Activated T-helper 1 cell treated with anti-CD3 and anti-CD28 coated beads, Interleukin-2, amount 50 U/mL, for 16 hours (primary cell): ENCODE results near the gene CLCN4.

Source experiments
- DNase-seq, 2 donors: peaks; one replicate each; pipeline ENCODE4 v3.0.0-alpha.2; 2020; ENCODE audit warnings: low read depth in 1 of 2, low spot score in 1 of 2

Gene CLCN4

DNA sequence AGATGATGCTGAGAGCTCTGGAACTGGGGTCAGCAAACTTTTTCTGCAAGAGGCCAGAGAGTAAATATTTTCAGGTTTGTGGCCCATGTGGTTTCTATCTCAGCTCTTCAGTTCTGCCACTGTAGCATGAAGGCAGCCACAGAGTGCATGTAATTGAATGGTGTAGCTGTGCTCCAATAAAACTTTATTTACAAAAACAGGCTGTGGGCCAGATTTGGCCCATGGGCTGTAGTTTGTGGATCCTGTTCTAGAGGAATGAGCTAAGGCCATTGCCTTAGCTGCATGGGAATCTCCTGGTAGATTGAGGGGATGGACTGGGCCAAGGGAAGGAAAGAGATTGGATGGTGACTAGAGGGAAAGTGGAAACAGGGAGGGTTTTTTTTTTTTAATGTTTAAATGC, 36.8 kb downstream of the CLCN4 start:
- DNase-seq: no peak

DNA sequence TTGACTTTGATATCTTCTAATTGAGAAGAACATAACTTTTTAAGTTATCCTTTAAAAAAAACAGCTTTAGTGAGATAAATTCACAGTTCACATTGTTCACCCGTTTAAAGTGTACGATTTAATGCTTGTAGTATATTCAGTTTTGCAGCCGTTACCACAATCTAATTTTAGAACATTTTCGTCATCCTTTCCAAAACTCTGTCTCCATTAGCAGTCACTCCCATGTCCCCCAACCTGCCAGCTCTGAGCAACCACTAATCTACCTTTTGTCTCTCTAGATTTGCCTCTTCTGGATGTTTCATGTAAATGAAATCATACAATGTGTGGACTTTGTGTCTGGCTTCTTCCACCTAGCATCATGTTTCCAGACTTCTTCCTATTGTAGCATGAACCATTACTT, 38.6 kb downstream of the CLCN4 start:
- no peak for DNase-seq

DNA sequence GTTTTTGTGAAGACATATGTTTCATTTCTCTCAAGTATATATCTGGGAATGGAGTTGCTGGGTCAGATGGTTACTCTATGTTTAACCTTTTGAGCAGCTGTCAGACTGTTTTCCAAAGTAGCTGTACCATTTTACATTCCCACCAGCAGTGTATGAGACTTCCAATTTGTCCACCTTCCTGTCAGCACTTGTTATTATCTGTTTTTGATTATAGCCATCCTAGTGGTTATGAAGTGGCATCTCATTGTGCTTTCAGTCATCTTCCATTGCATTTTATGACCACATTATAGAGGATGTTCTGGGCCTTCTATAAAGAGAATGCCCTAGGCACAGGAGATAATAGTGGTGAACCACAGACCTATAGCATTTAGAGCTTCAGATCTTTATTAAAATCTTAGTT, 39.2 kb downstream of the CLCN4 start:
- no peak for DNase-seq

DNA sequence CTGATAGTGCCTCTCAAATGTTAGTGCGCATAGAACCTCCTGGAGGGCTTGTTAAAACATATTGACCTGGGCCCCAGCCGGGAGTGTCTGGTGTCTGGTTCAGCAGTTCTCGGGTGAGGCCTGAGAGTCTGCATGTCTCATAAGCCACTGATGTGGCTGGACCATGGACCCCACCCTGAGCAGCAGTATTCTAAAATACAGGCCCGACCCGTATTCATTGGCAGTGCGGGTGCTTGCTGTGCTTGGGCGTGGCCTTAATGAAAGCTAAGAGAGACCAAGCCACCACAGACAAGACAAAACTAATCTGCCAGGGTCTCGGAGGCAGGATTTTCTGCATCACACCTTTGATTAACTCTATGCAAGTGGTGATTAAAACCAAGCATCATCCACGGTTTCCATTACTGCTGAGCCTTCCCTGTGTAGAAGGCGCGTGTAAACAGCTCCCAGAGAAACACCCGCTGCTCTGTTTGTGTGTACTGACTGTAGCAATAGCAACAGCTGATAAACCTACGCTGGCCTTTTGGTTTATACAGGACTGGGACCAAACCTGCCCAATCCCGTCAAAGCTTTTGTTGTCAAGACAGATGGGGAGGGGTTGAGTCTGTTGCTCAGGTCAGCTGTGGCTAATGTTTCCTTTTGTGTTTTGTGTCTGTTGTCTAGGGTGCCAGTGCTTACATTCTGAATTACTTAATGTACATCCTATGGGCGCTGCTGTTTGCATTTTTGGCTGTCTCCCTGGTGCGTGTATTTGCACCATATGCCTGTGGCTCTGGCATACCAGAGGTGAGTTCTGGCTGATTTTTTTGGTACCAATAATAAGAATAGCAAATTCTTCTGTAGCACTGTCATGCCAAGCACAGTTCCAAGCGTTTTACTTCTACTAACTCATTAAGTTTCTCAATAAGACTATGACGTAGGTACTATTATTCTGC, 40.8 kb downstream of the CLCN4 start:
- DNase-seq: no peak

DNA sequence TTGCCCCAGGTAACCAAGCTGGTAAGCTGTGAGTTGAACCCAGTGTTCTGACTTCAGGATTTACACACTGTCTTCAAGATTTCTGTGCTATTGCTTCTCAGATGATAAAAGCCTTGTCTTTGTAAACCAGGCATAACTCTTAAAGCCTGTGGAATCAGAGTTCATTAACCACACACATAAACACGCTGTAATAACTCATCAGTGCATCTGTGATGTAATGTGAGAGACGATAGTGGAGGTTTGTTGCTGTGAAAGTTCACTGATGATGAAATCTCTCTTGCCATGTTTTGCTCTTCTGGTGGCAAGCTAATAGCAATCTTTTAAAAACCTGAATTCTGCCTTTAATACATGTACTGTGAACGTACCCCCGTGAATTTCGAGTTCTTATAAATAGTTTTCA, 41.5 kb downstream of the CLCN4 start:
- no peak for DNase-seq

DNA sequence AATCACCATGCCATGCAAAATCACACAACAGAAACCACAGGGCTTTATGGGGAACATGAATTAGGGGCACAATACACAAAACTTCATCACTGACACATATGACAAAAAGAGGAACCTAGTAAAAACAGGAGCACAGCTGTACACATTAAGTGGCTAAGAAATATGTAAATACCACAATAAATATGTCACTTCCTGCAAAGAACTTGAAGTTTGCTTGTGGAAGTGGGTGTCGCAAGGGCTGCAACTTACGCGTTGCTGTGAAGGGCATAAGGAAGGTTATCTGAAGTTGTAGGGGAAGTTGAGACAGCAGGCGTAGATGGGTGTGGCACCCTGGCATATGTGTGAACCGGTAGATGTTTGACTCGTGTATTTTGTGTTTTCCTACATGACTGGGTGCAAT, 42.4 kb downstream of the CLCN4 start:
- DNase-seq: no peak

DNA sequence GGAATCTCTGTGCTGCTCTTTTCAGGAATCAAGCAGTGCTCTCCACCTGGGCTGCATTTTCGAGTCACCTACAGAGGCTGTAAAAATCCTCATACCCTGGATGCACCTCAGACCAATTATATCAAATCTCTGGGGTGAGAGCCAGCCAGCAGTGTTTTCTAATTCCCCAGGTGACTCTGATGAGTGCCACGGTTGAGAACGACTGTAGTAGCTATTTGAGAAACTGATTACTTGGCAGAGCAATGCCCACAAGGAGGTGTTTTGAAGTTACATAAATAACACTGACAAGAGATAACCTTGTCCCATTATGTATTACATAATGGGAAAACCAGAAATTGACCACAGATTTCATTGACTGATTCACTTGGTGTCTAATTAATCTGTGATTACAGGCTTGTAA, 46.8 kb downstream of the CLCN4 start:
- no peak for DNase-seq

DNA sequence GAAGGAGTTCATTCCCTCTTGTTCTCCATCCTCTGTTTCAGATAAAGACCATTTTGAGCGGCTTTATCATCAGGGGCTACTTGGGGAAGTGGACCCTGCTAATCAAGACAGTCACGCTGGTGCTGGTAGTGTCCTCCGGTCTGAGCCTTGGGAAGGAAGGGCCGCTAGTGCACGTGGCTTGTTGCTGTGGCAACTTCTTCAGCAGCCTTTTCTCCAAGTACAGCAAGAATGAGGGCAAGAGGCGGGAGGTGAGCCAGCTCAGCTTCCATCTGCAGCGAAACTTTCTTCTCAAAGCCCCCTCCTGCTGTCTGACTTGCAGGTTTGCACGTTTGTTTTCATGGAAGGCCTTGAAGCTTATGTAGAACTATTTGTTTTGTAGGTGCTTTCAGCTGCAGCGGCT, 49.5 kb downstream of the CLCN4 start:
- no peak for DNase-seq

DNA sequence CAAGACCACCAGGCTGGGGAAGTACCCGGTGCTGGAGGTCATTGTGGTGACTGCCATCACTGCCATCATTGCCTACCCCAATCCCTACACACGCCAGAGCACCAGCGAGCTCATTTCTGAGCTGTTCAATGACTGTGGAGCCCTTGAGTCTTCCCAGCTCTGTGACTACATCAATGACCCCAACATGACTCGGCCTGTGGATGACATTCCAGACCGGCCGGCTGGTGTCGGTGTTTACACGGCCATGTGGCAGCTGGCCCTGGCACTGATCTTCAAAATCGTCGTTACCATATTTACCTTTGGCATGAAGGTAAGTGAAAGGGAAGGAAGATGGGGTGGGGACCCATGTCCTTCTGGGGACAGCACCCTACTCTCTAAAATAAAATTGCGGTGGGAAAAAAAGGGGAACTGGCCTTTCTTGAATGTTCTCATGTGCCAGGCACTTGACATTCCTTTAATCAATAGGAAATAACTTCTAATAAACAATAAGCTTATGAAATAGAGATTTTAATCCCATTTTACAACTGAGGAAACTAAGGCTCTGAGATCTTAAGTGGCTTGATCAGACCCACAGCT, 51.6 kb downstream of the CLCN4 start:
- no peak for DNase-seq

DNA sequence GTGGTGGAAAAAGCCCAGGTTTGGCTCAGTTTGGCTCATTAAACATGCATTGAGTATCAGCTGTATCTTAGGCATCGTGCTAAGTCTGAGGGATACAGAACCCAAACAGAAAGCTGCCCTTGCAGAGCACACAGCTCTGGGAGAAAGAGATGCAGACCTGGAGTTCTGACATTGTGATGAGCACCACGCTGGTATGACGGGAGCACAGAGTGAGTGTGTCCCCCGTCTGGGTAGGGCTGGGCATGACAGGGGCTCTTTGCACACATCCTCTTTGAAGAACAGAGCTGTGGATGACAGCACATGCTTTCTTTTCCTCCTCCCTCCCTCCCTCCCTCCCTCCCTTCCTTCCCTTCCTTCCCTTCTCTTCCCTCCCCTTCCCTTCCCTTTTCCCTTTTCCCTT, 52.2 kb downstream of the CLCN4 start:
- DNase-seq: no peak

DNA sequence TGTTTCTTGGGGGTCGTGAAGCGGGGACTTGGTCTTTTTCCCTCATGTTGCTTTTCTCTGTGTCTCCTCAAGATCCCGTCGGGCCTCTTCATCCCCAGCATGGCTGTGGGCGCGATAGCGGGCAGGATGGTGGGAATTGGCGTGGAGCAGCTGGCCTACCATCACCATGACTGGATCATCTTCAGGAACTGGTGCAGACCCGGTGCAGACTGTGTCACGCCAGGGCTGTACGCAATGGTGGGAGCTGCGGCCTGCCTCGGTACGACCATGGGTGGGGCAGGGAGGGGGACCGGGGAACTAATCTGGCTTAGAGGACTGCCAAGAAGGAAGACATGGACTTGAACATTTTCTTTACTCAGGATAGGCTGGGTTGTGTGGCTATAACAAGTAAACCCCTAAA, 55.6 kb downstream of the CLCN4 start:
- DNase-seq: no peak

DNA sequence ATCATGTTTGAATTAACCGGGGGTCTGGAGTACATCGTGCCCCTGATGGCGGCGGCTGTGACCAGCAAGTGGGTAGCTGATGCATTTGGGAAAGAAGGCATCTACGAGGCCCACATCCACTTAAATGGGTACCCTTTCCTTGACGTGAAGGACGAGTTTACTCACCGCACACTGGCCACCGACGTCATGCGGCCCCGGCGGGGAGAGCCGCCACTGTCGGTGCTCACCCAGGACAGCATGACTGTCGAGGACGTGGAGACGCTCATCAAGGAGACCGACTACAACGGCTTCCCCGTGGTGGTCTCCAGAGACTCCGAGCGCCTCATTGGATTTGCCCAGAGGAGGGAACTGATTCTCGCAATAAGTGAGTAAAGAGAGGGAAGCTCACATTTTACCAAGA, 56.9 kb downstream of the CLCN4 start:
- DNase-seq: no peak

DNA sequence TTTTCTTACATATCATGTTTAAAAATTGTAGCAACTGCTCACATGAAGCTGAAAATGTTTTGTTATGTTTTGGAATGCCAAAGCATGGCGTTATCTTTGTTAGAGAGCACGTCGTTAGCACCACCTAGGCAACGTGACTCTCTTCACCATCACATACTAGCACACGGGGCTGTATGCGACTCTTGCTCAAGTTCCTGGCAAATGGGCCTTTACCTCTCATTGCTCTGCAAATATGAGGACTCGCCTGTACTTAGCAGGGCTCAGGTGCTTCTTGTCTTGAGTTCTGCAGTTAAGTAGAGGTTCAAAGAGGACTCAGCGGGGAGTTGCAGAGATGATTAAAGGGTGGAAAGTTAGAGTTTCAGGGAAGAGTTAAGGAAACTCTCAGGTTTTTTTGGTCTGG, 59.4 kb downstream of the CLCN4 start:
- no peak for DNase-seq

DNA sequence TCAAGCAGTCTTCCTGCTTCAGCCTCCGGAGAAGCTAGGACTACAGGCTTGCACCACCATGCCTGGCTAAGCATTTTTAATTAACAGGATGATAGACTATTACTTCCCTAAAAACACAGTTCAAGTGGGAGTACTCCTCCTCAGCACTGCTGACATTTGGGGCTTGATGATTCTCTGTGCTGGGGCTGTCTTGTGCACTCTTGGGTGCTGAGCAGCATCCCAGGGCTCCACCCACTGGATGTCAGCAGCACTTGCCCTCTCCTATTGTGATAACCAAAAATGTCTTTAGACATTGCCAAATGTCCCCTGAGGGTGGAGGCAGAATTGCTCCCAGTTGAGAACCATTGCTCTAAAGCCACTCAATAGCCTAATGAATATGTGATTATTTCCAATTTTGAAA, 60.4 kb downstream of the CLCN4 start:
- no peak for DNase-seq

DNA sequence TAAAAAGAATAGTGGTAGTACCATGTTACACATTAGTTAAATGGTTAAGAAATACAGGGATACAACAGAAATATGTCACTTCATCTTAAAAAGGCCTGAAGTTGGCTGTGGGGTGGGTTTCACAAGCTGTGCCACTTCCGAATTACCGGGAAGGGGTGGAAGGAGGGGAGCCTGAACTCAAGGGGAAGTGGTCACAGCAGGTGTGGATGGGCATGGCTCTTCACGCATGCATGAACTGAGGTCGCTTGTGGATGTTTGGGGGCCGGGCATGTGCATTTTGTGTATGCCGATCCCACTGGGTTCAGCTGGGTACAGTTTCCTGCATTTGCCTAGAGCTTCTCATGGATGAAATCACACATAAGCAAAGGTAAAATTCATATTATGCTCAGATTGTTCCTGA, 64.9 kb downstream of the CLCN4 start:
- DNase-seq: no peak

DNA sequence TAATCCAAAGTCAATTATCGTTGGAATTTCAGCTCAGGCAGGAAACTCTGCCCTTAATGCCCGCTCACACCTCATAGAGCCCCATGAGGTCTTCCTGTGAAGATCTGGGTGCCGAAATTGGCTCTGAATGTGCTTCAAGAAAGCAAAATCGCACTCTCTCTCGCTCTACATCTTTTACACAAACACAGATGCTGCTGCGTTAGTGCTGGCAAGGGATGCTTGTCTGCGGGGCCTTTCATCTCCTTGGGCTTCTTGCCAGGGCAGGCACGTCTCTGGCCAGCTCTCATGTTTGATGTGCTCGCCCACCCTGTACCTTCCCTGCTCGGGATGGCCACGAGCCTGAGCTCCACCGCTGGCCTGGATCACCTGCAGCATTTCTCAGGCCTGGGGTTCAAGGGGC, 66.5 kb downstream of the CLCN4 start:
- no peak for DNase-seq

DNA sequence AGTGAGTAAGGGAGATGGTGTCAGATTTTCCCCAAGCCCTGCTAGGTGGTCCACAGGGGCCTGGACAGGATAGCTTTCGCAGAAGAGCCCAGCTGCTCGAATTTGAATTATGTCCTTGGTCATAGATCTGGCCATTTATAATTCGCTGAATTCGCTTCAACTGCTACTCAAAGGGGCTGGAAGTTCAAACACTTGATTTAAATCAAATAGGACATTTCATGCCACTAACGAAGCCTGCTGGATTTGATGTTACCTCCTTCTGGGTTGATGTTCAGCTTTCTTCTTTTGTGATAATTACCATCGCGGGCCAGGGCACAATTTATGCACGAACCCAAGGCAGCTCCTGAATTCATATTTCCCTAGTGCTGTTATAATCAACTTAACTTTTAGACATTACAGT, 67.0 kb downstream of the CLCN4 start:
- no peak for DNase-seq

DNA sequence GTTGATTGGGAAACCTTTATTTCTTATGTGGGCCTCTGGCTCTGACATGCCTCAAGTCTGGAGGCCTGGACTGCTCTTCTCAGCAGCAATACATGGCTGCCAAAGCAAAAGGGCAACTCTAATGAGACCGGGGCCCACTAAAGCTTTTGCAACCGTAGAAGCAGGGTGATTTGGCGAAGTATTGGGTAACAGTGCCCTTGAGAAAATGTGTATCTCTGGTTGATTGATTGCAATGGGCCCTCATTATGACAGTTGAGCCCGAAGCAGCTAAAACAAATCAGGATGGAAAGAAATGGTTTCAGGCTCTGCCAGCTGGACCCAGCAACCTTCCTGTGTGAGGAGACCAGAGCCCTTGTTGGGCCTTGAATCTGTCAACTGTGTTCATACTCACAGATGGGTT, 73.4 kb downstream of the CLCN4 start:
- DNase-seq: no peak

DNA sequence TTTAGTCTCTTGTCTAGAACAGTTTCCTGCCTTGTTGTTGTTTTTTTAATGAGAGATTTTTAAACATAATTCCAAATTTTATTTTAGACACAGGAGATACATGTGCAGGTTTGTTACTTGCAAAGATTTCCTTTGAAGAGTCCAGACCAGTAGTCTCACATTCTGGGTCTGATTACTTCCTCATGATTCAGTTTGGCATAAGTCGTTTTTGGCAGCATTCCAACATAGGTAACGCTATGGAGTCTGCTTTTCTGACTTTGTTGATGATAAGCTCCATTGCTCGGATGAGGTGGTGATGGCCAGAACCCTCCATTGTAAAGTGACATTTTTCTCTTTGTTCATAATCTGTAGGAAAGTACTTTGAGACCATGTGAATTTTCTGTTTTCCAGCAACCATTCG, 74.7 kb downstream of the CLCN4 start:
- no peak for DNase-seq

DNA sequence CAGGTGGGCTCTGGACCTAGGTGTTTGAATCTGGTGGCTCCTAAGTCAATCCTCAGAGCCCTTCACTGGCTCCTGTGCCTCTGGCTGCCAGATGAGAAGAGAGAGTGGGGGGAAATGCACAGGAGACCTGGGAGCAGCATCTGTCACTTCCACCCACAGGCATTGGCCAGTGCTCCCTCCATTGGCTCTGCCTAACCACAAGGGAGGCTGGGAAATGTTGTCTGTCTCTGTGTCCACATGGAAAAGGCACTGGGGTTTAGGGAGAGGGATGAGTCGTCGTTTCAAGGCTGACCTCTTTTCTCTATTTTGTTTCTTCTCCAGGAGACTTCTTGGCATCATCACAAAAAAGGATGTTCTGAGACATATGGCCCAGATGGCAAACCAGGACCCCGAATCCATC, 76.4 kb downstream of the CLCN4 start:
- DNase-seq: no peak

DNA sequence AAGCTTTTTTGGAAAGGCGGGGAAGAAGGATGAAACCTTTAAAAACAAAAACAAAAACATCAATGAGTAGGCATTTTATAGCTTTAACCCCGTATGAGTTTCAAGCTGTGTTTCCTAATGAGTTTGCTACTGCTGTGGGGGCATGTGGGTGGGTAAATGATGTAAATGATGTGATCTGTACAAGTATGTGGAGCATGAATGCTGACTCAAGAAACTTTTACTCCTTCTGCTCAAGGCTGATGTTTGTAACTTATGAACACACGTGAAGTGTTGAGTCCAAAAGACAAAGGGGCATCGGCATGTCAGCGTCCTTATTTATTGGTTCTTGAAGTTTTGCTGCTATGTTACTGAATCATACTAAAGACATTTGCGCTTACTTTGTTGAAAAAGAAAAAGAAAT, 76.9 kb downstream of the CLCN4 start:
- DNase-seq: no peak

DNA sequence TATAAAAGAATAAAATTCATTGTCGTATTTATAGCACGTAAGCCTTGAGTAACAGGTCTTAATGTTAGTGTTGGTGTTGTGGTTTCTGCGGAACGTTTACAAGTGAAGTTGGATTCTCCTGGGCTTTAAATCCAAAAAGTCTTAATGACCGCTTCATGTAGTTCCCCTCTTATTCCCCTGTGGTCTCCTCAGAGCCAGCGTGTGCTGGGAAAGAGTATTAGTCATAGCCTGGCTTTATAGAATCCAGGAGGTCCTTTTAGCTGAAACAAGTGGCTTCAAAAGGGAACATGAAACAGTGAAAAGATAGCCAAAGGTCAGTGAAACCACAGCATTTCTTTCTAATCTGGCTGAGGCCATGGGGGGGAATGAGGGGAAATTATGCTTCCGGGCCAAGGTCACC, 79.1 kb downstream of the CLCN4 start:
- DNase-seq: no peak

DNA sequence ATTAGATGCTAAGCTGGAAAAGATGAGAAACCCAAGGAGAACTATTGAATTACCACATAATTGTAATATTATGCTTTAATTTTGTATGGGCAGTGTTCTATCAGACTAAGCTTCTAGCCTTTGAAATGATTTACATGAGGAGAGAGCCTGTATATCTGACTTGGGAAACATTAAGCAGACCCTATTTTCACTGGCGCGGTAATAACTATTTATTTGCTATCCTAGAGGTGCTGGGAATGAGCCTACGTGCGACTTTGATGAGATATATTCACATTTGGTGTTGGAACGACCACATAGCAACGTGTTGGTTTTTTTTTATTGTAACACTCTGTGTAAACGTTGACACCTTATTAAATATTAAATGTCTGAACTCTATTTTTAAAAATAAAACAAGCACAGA, 80.5 kb downstream of the CLCN4 start:
- no peak for DNase-seq
